GM13976 (cell line): Measurements from ENCODE around the gene CRYGS.

Source experiments
- DNase-seq: peaks from one replicate; pipeline ENCODE4 v3.0.0; 2012; ENCODE audit warnings: low spot score
- in situ Hi-C: fragments of 300-500 bp; cut with MboI; formaldehyde crosslinking; loops from one replicate; pipeline ENCODE4 v1.12.0; 2022; ENCODE audit warnings: low sequenced_read_pairs, mixed read lengths, inconsistent platforms; ENCODE audit not compliant: unreplicated experiment
- TF ChIP-seq, protein P1 (sequence below): IDR thresholded peaks from 2 replicates; pipeline ENCODE4 v1.5.1; 2012; ENCODE audit warnings: borderline replicate concordance, mild to moderate bottlenecking; ENCODE audit not compliant: insufficient read depth; ENCODE audit errors: extremely low read depth, missing control alignments, control extremely low read depth

Gene CRYGS

DNA sequence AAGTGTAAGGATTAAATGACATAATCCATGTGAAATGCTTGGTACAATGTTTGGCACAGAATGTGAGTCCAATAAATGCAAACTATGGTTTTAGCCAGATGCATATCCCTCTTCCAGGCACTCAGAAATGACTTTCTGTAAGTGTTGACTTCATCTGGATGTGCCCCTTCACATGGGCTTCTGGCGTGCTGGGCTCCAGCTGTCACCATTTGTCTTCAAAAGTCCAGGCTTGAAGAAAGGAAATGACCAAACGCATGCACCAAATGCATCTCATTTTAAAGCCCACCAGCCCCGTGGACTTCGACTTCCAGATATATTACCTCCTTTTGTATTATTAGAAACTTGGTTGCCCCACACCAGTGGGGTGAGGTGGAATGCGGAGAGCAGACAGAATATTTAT is 23.7 kb downstream of the CRYGS start:
- DNase-seq = no peak
- in situ Hi-C loops = no loop called here
- TF ChIP-seq, protein P1, sequence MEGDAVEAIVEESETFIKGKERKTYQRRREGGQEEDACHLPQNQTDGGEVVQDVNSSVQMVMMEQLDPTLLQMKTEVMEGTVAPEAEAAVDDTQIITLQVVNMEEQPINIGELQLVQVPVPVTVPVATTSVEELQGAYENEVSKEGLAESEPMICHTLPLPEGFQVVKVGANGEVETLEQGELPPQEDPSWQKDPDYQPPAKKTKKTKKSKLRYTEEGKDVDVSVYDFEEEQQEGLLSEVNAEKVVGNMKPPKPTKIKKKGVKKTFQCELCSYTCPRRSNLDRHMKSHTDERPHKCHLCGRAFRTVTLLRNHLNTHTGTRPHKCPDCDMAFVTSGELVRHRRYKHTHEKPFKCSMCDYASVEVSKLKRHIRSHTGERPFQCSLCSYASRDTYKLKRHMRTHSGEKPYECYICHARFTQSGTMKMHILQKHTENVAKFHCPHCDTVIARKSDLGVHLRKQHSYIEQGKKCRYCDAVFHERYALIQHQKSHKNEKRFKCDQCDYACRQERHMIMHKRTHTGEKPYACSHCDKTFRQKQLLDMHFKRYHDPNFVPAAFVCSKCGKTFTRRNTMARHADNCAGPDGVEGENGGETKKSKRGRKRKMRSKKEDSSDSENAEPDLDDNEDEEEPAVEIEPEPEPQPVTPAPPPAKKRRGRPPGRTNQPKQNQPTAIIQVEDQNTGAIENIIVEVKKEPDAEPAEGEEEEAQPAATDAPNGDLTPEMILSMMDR = no peak

DNA sequence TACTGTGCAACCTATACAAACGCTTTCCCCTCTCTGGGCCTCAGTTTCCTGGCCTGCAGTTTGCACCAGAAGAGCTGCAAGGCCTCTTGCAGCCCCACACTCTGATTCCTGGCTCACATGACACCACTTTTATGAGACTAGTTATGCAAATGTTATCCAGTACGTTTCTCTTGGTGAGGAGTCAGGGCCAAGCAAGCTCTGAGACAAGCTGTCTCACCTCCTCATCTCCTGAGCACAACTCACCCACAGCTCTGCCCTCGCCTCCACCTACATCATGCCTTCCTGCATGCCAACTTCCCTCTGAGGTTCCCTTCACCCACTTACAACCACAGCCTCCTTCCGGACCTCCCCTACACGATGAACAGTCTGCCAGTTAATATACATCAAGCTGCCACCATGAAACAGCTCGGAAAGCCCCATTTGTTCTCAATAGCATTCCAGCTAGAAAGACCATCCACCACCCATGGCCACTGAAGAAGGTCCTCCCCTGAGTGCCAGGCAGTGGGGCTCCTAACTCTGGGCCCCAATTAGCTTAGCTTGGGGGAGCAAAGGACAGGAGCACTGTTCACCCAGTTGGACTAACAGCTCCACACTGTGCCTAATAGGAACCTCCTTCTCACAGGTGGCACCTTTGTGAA is 25.0 kb downstream of the CRYGS start:
- DNase-seq = no peak
- TF ChIP-seq, protein P1 = no peak
- in situ Hi-C loops = no loop called here

DNA sequence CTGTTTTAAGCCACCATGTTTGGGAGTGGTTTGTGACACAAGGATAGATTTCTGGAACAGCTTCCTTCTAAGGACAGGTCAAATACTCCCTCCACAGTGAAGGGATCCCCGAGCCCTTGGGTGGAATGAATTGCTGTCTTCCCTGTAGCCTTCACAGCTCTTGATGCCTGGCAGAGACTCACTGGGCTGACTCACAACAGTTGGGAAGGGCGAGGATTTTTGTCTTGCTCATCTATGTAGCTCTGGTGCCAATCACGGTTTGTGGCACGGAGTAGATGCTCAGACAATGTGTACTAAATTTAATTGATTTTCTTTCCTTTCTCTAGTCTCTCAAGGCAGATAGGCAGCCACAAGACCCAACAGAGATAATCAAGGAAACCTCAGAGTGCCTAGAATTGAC is 27.0 kb downstream of the CRYGS start:
- TF ChIP-seq, protein P1 = no peak
- DNase-seq = no peak
- in situ Hi-C loops = no loop called here

DNA sequence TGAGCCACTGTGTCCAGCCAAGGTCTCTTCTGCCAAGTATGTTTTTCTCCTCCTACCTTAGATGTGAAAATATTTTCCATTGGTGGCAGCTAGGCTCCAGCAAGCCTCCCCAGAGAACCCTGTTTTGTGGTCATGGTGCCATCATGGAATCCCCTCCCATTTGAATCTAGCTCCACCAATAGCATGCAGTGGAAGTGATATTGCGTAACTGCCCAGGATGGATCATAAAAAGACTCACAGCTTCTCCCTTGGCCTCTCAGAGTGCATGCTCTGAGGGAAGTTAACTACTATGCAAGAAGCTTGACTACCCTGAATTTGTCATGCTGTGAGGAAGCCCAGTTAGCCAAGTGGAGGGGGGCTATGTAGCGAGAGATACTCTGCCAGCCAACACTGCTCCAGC is 27.5 kb downstream of the CRYGS start:
- in situ Hi-C loops = no loop called here
- DNase-seq = no peak
- TF ChIP-seq, protein P1 = no peak

DNA sequence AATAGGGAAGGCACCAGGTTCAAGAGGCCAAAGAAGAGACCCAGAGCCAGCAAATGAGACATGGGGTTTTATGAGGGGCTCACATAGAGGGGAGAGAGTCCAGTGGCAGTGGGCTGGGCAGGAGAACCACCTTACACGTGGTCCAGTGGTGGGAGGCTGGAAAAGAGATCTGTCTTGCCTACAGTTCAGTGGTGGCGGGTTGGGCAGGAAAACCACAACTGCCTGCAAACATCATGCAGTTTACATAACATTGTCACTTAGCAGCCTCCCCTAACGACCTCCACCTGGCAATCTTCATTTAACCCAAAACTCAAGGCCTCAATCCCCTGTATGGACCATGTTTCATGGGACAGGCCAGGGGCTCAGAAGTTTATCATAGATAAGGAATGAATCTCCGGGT is 29.1 kb downstream of the CRYGS start:
- no peak for DNase-seq
- TF ChIP-seq, protein P1 = no peak
- in situ Hi-C loops = no loop called here

DNA sequence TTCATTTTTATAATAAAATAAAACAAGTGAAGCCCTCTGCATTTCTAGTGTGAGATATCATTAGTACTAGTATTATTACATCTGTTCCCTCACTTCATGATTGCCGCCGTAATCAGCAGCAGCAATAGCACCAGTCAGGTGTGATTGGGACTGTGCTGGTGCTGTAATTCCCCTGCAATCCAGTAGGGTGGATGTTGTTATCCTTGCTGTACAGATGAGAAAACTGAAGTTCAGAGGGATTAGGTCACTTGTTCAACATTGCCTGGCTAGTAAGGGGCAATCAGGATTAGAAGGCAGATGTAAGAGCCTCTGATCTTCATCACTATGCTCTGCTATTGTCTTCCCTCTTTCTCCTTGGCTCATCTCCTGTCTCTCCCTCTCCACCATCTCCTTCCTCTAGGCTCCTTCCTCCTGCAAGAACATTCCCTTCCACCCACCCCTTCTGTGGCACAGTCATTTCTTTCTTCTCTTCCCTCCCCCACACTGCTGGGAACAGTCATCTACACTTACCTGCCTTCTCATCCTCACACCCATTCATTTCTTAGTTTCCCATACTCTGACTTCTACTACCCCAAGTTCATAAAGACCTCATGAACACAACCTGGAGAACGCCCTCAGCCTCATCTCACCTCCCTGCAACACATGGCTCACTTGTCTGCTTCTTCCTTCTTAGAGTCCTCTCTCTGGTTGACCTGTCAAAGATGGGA is 29.7 kb downstream of the CRYGS start:
- TF ChIP-seq, protein P1 = no peak
- in situ Hi-C loops = no loop called here
- DNase-seq = no peak
